ENCODE results near the gene ZNF184.

The ZNF184 gene

DNA sequence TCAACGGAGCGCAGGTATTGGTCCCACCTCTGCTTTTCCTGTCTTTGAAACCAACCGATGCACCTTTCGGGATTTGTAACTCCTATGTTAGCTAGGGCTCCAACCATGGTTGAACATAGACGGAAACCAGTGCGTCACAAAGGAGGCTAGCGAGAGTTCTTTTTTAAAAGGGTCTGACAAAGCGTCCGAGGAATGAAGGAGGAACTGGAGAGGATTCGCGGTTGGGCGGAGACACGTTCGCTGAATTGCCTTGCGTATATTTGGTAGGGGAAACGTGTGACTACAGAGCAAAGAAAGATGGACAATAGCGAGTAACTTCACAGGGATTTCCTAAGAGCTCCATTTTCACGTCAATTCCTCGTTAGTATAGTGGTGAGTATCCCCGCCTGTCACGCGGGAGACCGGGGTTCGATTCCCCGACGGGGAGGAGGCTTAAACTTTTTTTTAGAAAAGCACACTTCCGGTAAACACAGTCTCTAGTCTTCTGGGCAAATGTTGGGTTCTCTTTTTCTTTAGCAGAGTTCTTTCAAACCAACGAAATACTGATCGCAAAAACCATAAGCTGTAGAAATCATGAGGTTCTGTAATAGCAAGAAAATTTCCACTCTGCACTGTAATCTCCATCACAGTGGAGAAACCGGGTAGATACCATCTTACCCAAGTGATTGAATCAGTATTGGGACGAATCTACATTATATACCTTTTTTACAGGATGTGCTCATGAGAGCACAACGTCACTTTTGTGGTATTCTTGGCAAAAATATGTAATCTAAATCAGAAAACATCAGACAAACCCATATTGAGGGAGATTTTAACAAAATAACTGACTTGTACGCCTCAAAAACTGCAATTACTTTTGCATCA, 6.6 kb upstream of the ZNF184 start:
- DNase-seq (ENCODE audit: low spot score): peak; percentile 89

DNA sequence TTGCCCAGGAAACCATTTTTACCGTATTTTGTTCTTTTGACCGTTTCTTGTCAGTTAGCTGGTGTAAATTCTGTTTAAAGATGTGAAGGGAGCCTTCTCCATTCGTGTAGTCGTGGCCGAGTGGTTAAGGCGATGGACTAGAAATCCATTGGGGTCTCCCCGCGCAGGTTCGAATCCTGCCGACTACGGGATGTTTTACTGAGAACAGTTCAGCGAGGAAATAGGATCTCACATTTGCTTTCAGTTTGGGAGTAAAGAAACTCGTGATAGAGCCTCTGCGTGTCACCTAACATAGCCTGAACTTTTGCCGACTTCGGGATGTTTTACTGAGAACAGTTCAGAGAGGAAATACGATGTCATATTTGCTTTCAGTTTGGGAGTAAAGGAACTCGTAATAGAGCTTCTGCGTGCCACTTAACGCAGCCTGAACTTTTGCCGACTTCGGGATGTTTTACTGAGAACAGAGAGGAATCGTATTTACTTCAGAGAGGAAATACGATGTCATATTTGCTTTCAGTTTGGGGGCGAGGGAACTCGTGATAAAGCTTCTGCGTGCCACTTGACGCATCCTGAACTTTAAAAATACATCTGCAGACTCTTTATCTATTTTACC, 5.9 kb upstream of the ZNF184 start:
- peak; percentile 90 for DNase-seq (ENCODE audit: low spot score)

GRCh38 chr6:27478141-27478705, 5.3 kb upstream of the ZNF184 start:
- no peak for DNase-seq (ENCODE audit: low spot score)

- no peak for DNase-seq (ENCODE audit: low spot score)
Measured at GRCh38 chr6:27477318-27478013, 4.6 kb upstream of the ZNF184 start.

DNA sequence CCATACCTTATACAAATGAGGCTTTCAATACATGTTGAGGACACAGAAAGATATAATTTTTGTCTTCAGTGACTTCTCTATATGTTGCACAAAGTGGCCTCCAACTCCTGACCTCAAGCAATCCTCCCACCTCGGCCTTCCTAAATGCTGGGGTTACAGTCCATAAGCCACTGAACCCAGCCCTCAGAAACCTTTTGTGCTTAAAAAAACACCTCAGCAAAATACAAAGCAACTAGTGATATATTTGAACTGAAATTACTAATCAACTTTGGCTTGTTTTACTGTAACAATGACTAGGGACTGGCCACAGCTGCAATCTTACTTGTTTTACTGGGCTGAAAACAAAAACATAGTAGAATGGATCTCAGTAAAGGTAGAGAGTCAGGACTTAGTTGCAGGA, 3.2 kb upstream of the ZNF184 start:
- DNase-seq (ENCODE audit: low spot score): no peak

DNA sequence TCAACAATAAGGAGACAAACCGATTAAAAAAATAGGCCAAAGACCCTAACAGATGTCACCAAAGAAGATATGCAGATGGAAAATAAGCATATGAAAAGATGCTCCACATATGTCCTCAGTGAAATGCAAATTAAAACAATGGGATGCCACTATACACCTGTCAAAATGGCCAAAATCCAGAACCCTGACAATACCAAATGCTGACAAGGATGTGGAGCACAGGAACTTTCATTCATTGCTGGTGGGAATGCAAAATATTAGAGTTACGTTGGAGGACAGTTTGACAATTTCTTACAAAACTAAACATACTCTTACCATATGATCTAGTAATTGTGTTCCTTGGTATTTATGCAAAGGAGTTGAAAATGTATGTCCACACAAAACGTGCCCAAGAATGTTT, 1.8 kb upstream of the ZNF184 start:
- DNase-seq (ENCODE audit: low spot score): no peak

- DNase-seq (ENCODE audit: low spot score): no peak
Measured at GRCh38 chr6:27474172-27474465, 1.2 kb upstream of the ZNF184 start.

DNA sequence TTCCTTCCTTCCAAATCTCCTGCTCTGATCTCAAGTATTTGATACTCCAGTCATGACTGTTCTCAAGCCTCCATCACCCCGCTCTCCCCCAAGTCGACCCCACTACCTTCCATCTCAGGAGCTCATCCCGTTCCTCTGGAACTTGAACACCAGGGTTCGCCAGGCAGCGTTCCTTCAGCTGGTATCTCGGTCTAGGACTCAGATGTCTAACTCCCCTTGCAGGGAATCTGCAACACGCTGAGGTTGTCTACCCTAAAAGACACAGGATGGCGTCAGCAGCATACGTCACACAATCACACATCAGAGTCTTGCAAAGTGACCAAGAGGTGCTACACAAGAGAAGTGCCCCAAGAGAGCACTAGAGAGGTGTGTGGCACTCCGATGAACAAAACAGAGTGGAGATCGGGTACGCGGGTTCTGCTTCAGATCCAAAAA, 706 bp downstream of the ZNF184 start:
- DNase-seq (ENCODE audit: low spot score): peak; percentile 80

DNA sequence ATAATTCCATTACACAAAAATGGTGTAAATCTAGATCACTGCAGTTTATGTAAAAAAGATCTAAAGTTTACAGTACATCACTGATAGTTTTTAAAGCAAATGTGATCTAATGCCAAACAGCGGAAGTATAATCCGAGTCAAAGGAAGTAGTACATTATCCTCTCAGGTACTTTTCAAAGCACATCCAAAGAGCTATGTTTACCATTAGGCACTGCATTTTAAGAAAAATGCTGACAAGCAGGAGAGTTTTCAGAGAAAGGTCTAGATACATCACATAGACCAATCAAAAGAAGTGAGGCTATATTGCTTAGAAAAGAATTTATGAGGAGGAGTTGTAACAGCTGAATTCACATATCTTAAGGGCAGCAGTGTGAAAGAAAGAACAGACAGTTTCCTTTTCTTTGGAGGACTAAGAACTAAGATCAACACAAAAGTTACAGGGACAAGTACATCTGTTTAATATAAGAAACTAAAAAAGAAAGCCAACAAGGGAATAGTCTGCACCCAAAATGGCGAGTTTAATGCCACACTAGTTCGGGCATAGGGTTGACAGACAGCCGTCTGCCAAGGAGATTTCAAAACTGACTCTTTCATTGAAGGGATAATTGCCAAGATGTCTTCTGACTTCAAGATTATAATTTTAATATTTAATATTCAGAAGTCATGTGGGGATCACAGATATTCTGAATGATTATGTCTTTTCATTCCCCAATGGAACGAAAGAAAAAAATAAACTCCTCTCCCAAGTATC, 1.4 kb downstream of the ZNF184 start:
- DNase-seq (ENCODE audit: low spot score): no peak

- no peak for DNase-seq (ENCODE audit: low spot score)
Measured at GRCh38 chr6:27470023-27470422, 2.9 kb downstream of the ZNF184 start.

- DNase-seq (ENCODE audit: low spot score): no peak
Measured at GRCh38 chr6:27468334-27468733, 4.6 kb downstream of the ZNF184 start.

- no peak for DNase-seq (ENCODE audit: low spot score)
Measured at GRCh38 chr6:27452496-27452897, 20.4 kb downstream of the ZNF184 start.

GRCh38 chr6:27451660-27452390, 21.1 kb downstream of the ZNF184 start:
- no peak for DNase-seq (ENCODE audit: low spot score)

DNA sequence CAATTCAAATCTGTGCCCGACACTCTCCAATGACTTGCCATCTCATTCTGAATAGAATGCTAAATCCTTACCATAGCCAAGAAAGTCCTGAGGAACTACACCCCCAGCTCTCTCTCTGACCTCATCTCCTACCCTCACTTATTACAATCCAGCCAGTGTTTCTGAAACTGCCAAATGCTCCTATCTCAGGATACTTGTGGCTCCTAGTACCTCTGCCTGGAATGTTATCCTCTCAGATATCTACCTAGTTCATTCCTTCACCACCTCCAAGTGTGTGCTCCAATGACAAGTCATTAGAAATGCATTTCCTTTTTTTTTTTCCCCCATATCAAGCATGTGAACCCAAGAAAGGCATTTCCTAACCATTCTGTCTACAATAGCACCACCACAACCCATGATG, 24.4 kb downstream of the ZNF184 start:
- DNase-seq (ENCODE audit: low spot score): no peak

GRCh38 chr6:27442932-27443331, 30.0 kb downstream of the ZNF184 start:
- no peak for DNase-seq (ENCODE audit: low spot score)

GRCh38 chr6:27441001-27441400, 31.9 kb downstream of the ZNF184 start:
- DNase-seq (ENCODE audit: low spot score): no peak

DNA sequence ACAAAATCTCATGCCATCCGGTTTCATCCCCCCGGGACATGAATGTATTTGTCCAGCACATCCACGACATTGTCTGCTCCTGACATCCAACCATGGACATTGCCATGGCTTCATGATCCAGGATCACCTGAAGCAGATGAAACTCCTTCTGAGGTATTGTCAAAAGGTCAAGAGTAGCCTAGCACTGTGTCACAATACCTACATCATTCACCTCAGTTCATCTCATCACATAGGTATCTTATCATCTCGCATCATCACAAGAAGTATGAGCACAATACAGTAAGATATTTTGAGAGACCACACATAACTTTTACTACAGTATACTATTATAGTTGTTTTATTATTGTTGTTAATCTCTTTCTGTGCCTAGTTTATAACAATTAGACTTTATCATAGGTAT, 33.5 kb downstream of the ZNF184 start:
- no peak for DNase-seq (ENCODE audit: low spot score)

- DNase-seq (ENCODE audit: low spot score): no peak
Measured at GRCh38 chr6:27433714-27434113, 39.2 kb downstream of the ZNF184 start.

DNA sequence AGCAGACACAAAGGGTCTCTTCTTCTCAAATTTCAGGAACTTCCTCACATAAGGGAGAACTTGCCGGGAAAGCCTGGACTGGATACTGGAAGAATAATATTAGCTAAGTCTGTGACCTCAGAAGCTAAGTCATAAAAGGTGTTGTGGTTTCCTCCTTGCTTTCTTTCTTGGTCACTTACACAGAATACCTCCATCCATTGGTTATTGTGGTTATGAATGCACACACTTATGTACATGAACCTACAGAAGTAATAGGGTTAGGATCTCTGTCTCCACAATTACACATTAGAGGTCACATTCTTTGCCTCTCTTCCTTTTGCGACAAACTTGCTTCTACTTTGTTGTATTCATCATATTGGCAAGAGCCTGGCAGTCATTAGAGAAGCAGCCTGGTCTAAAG, 43.9 kb downstream of the ZNF184 start:
- no peak for DNase-seq (ENCODE audit: low spot score)

GRCh38 chr6:27428502-27428901, 44.4 kb downstream of the ZNF184 start:
- no peak for DNase-seq (ENCODE audit: low spot score)

- no peak for DNase-seq (ENCODE audit: low spot score)
Measured at GRCh38 chr6:27426045-27426620, 46.8 kb downstream of the ZNF184 start.
